Mesodermal cell (in vitro differentiated cells): ENCODE results near the gene TRAF3.
"Not testable (repeated sequence)": the region's sequence is repeated elsewhere in the genome, so short reads cannot be mapped to it uniquely, and the experiment has no call there.

ENCODE experiments used
- H3K27ac ChIP-seq: 2 replicates; pipeline ENCODE4 v1.7.0; 2013; ENCODE audit warnings: mild to moderate bottlenecking, low read depth, low read length, moderate library complexity; ENCODE audit not compliant: severe bottlenecking
- H3K36me3 ChIP-seq: 2 replicates; pipeline ENCODE4 v1.7.1; 2013; ENCODE audit warnings: mild to moderate bottlenecking, low read length, moderate library complexity; ENCODE audit not compliant: control insufficient read depth, insufficient read depth
- H3K4me1 ChIP-seq: one replicate; pipeline ENCODE4 v1.7.1; 2013; ENCODE audit warnings: mild to moderate bottlenecking, low read length; ENCODE audit not compliant: insufficient read depth, control insufficient read depth, poor library complexity, severe bottlenecking
- H3K4me3 ChIP-seq: 2 replicates; pipeline ENCODE4 v1.7.0; 2013; ENCODE audit warnings: low read length, control low read depth, mild to moderate bottlenecking; ENCODE audit not compliant: insufficient read depth, poor library complexity, severe bottlenecking; ENCODE audit errors: extremely low read depth
- H3K9me3 ChIP-seq: 2 replicates; pipeline ENCODE4 v1.7.1; 2013; ENCODE audit warnings: mild to moderate bottlenecking, low read length, moderate library complexity; ENCODE audit not compliant: control insufficient read depth
- WGBS, 2 experiments: methylation state at CpG; one replicate each; pipeline ENCODE4 v1.1.5; 2013; ENCODE audit warnings: missing lambda C conversion rate in 2 of 2; ENCODE audit not compliant: insufficient coverage in 2 of 2; 5-methylcytosine and 5-hydroxymethylcytosine counted together

TRAF3 gene

GRCh38 chr14:102833341-102833740, 56.1 kb downstream of the TRAF3 start:
- H3K4me1 ChIP-seq = no peaks in the 10 kb centered on the region
- peaks cover 3% of the 10 kb centered on the region for H3K36me3 ChIP-seq
- H3K27ac ChIP-seq = no peak overlapping the region
- no peak overlapping the region for H3K4me3 ChIP-seq
- no peaks in the 10 kb centered on the region for H3K9me3 ChIP-seq
- 90 to 96% methylated on average over 4 of the region's 7 CpGs for WGBS, 2 experiments

DNA sequence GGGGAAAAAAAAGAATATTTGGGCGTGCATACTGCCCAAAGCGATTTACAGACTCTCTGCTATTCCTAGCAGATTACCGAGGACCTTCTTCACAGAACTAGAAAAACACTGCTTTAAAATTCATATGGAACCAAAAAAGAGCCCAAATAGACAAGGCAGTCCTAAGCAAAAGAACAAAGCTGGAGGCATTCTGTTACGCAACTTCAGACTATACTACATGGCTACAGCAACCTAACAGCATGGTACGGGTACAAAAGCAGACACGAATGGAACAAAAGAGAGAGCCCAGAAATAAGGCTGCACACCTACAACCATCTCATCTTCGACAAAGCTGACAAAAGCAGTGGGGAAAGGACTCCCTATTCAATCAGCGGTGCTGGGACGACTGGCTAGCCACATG, 56.7 kb downstream of the TRAF3 start:
- peaks cover 3% of the 10 kb centered on the region for H3K36me3 ChIP-seq
- H3K4me1 ChIP-seq = no peaks in the 10 kb centered on the region
- no peak overlapping the region for H3K4me3 ChIP-seq
- H3K27ac ChIP-seq = no peak overlapping the region
- no peaks in the 10 kb centered on the region for H3K9me3 ChIP-seq
- WGBS, 2 experiments = 91 to 93% methylated on average over 8 to 9 of the region's 9 CpGs

DNA sequence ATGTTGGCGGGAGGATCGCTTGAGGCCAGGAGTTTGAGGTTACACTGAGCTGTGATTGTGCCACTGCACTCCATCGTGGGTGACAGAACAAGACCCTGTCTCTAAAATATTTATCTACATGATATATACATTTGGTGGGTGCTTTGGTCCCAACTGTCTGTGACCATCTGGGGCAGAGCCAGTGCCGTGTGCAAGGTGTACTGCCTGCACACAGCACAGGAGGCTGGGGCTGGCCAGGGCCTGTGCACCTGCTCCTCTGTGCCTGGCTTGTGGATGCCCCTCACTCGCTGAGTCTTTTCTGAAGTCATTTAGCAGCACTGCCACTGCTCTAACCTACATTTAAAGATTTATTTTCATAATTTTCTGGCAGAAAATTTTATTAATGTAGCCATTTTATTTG, 58.7 kb downstream of the TRAF3 start:
- H3K4me3 ChIP-seq = no peak overlapping the region
- H3K36me3 ChIP-seq = peaks cover 3% of the 10 kb centered on the region
- H3K27ac ChIP-seq = no peak overlapping the region
- WGBS, 2 experiments = 100% methylated on average over 1 to 3 of the region's 5 CpGs
- no peaks in the 10 kb centered on the region for H3K9me3 ChIP-seq
- H3K4me1 ChIP-seq = no peaks in the 10 kb centered on the region

DNA sequence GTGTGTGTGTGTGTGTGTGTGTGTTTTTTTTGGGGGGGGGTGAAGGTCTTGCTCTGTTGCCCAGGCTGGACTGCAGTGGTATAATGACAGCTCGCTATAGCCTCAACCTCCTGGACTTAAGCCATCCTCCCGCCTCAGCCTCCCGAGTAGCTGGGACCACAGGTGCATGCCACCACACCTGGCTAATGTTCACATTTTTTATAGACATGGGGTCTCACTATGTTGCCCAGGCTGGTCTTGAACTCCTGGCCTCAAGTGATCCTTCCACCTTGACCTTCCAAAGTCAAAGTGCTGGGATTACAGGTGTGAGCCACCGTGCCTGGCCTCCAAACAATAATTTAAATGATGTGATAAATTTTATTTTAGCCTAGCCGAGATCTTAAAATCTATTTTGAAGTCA, 59.9 kb downstream of the TRAF3 start:
- not testable (repeated sequence) for H3K4me3 ChIP-seq, H3K9me3 ChIP-seq, H3K36me3 ChIP-seq, H3K27ac ChIP-seq, H3K4me1 ChIP-seq
- WGBS, 2 experiments = 89 to 93% methylated on average over 3 to 4 of the region's 5 CpGs

- Histone ChIP-seq H3K9me3 (no peaks in the 10 kb centered on the region), H3K4me1 (no peaks in the 10 kb centered on the region), H3K36me3 (peaks cover 3% of the 10 kb centered on the region), H3K27ac (no peak overlapping the region), H3K4me3 (no peak overlapping the region)
- 46 to 49% methylated on average over 2 to 3 of the region's 4 CpGs for WGBS, 2 experiments
Observed at GRCh38 chr14:102838501-102838900, 61.3 kb downstream of the TRAF3 start.

DNA sequence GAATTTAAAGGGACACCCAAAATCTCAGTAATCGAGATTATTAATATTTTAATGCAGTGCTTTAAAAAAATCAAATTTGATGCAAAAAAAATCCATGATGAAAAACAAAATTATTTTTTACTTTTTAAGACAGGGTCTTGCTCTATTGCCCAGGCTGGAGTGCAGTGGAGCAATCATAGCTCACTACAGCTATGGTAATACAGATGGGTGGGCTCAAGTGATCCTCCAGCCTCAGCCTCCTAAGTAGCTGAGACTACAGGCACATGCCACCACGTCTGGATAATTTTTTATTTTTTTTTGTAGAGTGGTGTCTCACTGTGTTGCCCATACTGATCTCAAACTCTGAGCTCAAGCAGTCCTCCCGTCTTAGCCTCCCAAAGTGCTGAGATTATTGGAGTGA, 62.9 kb downstream of the TRAF3 start:
- Histone ChIP-seq H3K27ac (no peak overlapping the region), H3K4me1 (no peaks in the 10 kb centered on the region), H3K9me3 (no peaks in the 10 kb centered on the region), H3K36me3 (no peaks in the 10 kb centered on the region), H3K4me3 (no peak overlapping the region)
- 100% methylated on average over 1 of the region's 3 CpGs for WGBS, 2 experiments

DNA sequence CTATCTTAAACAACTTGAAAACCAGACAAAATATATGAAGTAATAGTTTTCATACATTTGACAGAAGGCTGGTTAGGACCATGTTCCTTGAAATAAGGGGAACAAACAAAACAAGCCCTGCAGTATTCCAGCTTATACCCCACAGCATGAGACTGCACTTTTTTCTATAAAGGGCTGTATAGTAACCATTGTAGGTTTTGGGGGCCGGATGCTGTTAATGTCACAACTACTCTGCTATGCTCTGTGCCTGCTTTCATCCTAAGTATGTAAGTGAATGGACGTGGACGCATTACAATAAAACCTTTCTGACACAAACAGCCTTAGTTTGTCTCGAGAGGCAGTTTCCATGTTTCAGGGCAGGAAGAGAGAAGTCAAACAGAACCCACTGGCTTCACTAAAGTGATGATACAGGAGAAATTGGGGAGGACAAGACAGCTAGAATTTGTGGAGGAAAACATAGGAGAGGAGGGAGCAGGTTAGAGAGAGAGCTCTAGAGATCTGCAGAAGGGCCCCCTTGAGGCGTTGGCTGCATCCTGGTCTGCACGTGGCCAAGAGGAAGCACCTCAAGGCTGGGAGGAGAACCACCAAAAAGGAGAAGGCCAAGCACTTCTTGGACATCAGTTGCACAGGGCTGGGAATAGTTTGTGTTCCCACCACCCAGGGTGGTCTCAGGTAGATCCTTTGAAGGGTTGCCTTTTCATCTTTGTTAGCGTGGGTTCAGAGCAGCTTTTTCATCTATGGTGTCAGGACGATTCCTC, 63.7 kb downstream of the TRAF3 start:
- Histone ChIP-seq H3K36me3 (no peaks in the 10 kb centered on the region), H3K4me3 (no peak overlapping the region), H3K4me1 (no peaks in the 10 kb centered on the region), H3K27ac (no peak overlapping the region), H3K9me3 (no peaks in the 10 kb centered on the region)
- 75% methylated on average over 3 to 4 of the region's 8 CpGs for WGBS, 2 experiments

GRCh38 chr14:102848830-102849525, 71.7 kb downstream of the TRAF3 start:
- Histone ChIP-seq H3K27ac (peak overlapping the region; percentile 47), H3K36me3 (no peaks in the 10 kb centered on the region), H3K4me3 (no peak overlapping the region), H3K4me1 (no peaks in the 10 kb centered on the region), H3K9me3 (no peaks in the 10 kb centered on the region)
- 93 to 97% methylated on average over 9 to 10 of the region's 12 CpGs for WGBS, 2 experiments

- WGBS, 2 experiments = 87 to 95% methylated on average over 5 of the region's 6 CpGs
- Histone ChIP-seq H3K36me3 (no peaks in the 10 kb centered on the region), H3K4me1 (no peaks in the 10 kb centered on the region), H3K27ac (peak overlapping the region; percentile 47), H3K9me3 (no peaks in the 10 kb centered on the region), H3K4me3 (no peak overlapping the region)
Observed at GRCh38 chr14:102849526-102850379, 72.5 kb downstream of the TRAF3 start.

DNA sequence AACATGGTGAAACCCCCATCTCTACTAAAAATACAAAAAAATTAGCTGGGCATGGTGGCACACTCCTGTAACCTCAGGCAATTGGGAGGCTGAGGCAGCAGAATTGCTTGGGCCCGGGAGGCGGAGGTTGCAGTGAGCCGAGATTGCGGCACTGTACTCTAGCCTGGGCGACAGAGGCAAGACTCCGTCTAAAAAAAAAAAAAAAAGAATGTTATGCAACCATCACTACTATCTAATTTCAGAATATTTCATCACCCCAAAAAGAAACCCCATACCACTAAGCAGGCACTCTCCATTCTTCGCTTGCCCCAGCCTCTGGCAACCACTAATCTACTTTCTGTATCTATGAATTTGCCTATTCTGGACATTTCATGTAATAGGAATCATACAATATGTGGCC, 76.4 kb downstream of the TRAF3 start:
- 94 to 98% methylated on average over 5 to 6 of the region's 7 CpGs for WGBS, 2 experiments
- peaks cover 9% of the 10 kb centered on the region for H3K9me3 ChIP-seq
- peaks cover 15% of the 10 kb centered on the region for H3K36me3 ChIP-seq
- no peak overlapping the region for H3K27ac ChIP-seq
- no peaks in the 10 kb centered on the region for H3K4me1 ChIP-seq
- no peak overlapping the region for H3K4me3 ChIP-seq
